Transverse colon (tissue), 4 donors: ENCODE measurements around the gene RPL36A. TPM values are rescaled to one million over a fixed set of nuclear protein-coding genes. Genes with fewer than 3 reads are reported as not detected.

Experiments
- DNase-seq: peaks from one replicate; pipeline ENCODE4 v3.0.0-alpha.2; 2019
- H3K27ac ChIP-seq, 4 donors: fragments of 200-600 bp; sonication (generic); 2 replicates each; pipeline ENCODE4 v1.5.1; 2016 to 2018; ENCODE audit warnings: inconsistent platforms in 4 of 4
- H3K27me3 ChIP-seq: fragments of 200-600 bp; sonication (generic); 2 replicates; pipeline ENCODE4 v1.5.1; 2017; ENCODE audit warnings: inconsistent platforms
- H3K36me3 ChIP-seq, 4 donors: fragments of 200-600 bp; sonication (generic); 2 replicates each; pipeline ENCODE4 v1.5.1; 2017 to 2019; ENCODE audit warnings: inconsistent platforms in 4 of 4
- H3K4me1 ChIP-seq, 4 donors: fragments of 200-600 bp; sonication (generic); 2 replicates each; pipeline ENCODE4 v1.5.1; 2017 to 2020; ENCODE audit warnings: inconsistent platforms in 4 of 4
- H3K4me3 ChIP-seq, 4 donors: fragments of 200-600 bp; sonication (generic); 1 replicate in 1 of 4; 2 replicates in 3 of 4; pipeline versions ENCODE4 v1.5.1 to v1.6.1; 2017 to 2019; ENCODE audit warnings: inconsistent platforms in 4 of 4
- H3K9me3 ChIP-seq, 2 donors: fragments of 200-600 bp; sonication (generic); 2 replicates each; pipeline ENCODE4 v1.5.1; 2017 to 2019; ENCODE audit warnings: inconsistent platforms in 2 of 2
- CTCF ChIP-seq, 5 experiments: fragments of 200-600 bp in 3 of 5; fragments of 450-650 bp in 2 of 5; sonication (generic) in 3 of 5; IDR thresholded peaks; 1 replicate in 2 of 5; 2 replicates in 3 of 5; pipeline ENCODE4 v1.5.1; 2016 to 2017; ENCODE audit warnings: antibody characterized with exemption in 5 of 5, inconsistent platforms in 3 of 5, mild to moderate bottlenecking in 2 of 5, moderate library complexity in 1 of 5
- EP300 ChIP-seq: sonication (generic); formaldehyde crosslinking; IDR thresholded peaks from one replicate; pipeline ENCODE4 v1.6.1; 2017; ENCODE audit warnings: antibody characterized with exemption, low read depth
- POLR2A ChIP-seq: fragments of 450-650 bp; IDR thresholded peaks from one replicate; pipeline ENCODE4 v1.6.1; 2016; ENCODE audit warnings: antibody characterized with exemption, mild to moderate bottlenecking, moderate library complexity
- POLR2AphosphoS5 ChIP-seq, 3 donors: sonication (generic); formaldehyde crosslinking; IDR thresholded peaks; one replicate each; pipeline ENCODE4 v1.6.1; 2016; ENCODE audit warnings: antibody characterized with exemption in 3 of 3
- WGBS, 2 donors: methylation state at CpG; one replicate each; pipeline ENCODE4 v1.1.5; 2018; ENCODE audit warnings: low coverage in 1 of 2; 5-methylcytosine and 5-hydroxymethylcytosine counted together
- in situ Hi-C, 4 donors: fragments of 200-750 bp; cut with MboI; loops; one replicate each; pipeline versions ENCODE4 v1.15.0 to v1.15.1; 2017; ENCODE audit warnings: low sequenced_read_pairs in 3 of 4, low pct_ligation_motif_present in 1 of 4, low pct_unique_long_range_greater_than_20kb in 1 of 4
- intact Hi-C: fragments of 100-400 bp; cut with DNase I; formaldehyde crosslinking; loops from one replicate; pipeline ENCODE4 v1.15.1; 2023; ENCODE audit warnings: low total_unique reads
- total RNA-seq, 4 donors: library from RNA; depleted of rRNA; stranded (reverse); fragments of >200 nt; gene quantifications; one replicate each; pipeline ENCODE4 v1.1.0, GENCODE V29; 2016

RPL36A gene
- total RNA-seq: 100 to 1,000 TPM; 227 to 838 (median 617) TPM

- peak; percentile 88 for DNase-seq
- Histone ChIP-seq H3K36me3 (no peaks in the 10 kb centered on the region), H3K27ac (peak within 1 kb of the TSS; percentile 65 to 88 (median 79)), H3K4me3 (peak within 1 kb of the TSS; percentile 19 to 61 (median 43)), H3K4me1 (peaks cover 0 to 13% (median 0%) of the 10 kb centered on the region in 4 donors), H3K27me3 (no peaks in the 10 kb centered on the region), H3K9me3 (no peaks in the 10 kb centered on the region)
- in situ Hi-C loops: no loop called here
- WGBS, 2 donors: 37% methylated on average over 36 of the region's 47 CpGs; no CpG with 5 or more reads in 1 of the 2 donors
- intact Hi-C loops: no loop called here
- peak; percentile 90 for TF ChIP-seq POLR2A
- TF ChIP-seq CTCF (IDR thresholded peaks at IDR 0.05): peak; percentile 52 to 69 (median 61)
- TF ChIP-seq POLR2AphosphoS5 (IDR thresholded peaks at IDR 0.05): peak; percentile 91 to 97 (median 96)
- TF ChIP-seq EP300: no peak
Observed at GRCh38 chrX:101390664-101391525, at the start of gene RPL36A. Gene RPL36A (plus strand): TSS chrX:101391011. CDS start chrX:101391044, 33 bp downstream.

GRCh38 chrX:101347859-101348451, 42.9 kb upstream of the RPL36A start:
- in situ Hi-C loops: no loop called here
- no peak for DNase-seq
- Histone ChIP-seq H3K27ac (peak overlapping the region; percentile 84 to 92 (median 88)), H3K9me3 (no peaks in the 10 kb centered on the region), H3K36me3 (no peaks in the 10 kb centered on the region), H3K4me1 (peaks cover 0 to 10% (median 0%) of the 10 kb centered on the region in 4 donors), H3K4me3 (peak overlapping the region; percentile 33 to 77 (median 64)), H3K27me3 (no peaks in the 10 kb centered on the region)
- intact Hi-C loops: no loop called here
- 40% methylated on average over 14 of the region's 14 CpGs; no CpG with 5 or more reads in 1 of the 2 donors for WGBS, 2 donors
- no peak for TF ChIP-seq POLR2AphosphoS5 (IDR thresholded peaks at IDR 0.05)
- no peak for TF ChIP-seq CTCF (IDR thresholded peaks at IDR 0.05)
- no peak for TF ChIP-seq POLR2A
- no peak for TF ChIP-seq EP300

GRCh38 chrX:101348452-101349192, 42.2 kb upstream of the RPL36A start, which contains the start of gene TIMM8A:
Gene TIMM8A (minus strand): TSS chrX:101348742. CDS start chrX:101348664, 78 bp downstream.
- H3K9me3 ChIP-seq: no peaks in the 10 kb centered on the region
- H3K4me3 ChIP-seq: peak within 1 kb of the TSS; percentile 40 to 77 (median 64)
- no peaks in the 10 kb centered on the region for H3K27me3 ChIP-seq
- H3K4me1 ChIP-seq: peaks cover 0 to 10% (median 0%) of the 10 kb centered on the region in 4 donors
- H3K36me3 ChIP-seq: no peaks in the 10 kb centered on the region
- peak; percentile 85 for DNase-seq
- intact Hi-C loops: no loop called here
- in situ Hi-C loops: no loop called here
- TF ChIP-seq POLR2A (peak; percentile 66), EP300 (no peak), CTCF (IDR thresholded peaks at IDR 0.05) (no peak), POLR2AphosphoS5 (IDR thresholded peaks at IDR 0.05) (peak; percentile 55 to 75 (median 62))
- peak within 1 kb of the TSS; percentile 84 to 92 (median 88) for H3K27ac ChIP-seq
- WGBS, 2 donors: 0 to 59% methylated on average over 4 to 55 of the region's 55 CpGs
